NB4 (cell line): ENCODE measurements around the gene CAMTA1.

Source experiments
- CTCF ChIP-seq: IDR thresholded peaks from one replicate; pipeline ENCODE4 v1.5.1; 2012; ENCODE audit warnings: low read depth, low read length
- MYC ChIP-seq: IDR thresholded peaks from 2 replicates; pipeline ENCODE4 v1.6.1; 2011; ENCODE audit warnings: low read depth, low read length
- POLR2A ChIP-seq: IDR thresholded peaks from 2 replicates; pipeline ENCODE4 v1.6.1; 2011; ENCODE audit warnings: mild to moderate bottlenecking; ENCODE audit not compliant: insufficient read length; ENCODE audit errors: extremely low read depth
- TF ChIP-seq, protein P1 (sequence below): IDR thresholded peaks from 2 replicates; pipeline ENCODE4 v1.6.1; 2011; ENCODE audit warnings: low read depth, low read length

DNA sequence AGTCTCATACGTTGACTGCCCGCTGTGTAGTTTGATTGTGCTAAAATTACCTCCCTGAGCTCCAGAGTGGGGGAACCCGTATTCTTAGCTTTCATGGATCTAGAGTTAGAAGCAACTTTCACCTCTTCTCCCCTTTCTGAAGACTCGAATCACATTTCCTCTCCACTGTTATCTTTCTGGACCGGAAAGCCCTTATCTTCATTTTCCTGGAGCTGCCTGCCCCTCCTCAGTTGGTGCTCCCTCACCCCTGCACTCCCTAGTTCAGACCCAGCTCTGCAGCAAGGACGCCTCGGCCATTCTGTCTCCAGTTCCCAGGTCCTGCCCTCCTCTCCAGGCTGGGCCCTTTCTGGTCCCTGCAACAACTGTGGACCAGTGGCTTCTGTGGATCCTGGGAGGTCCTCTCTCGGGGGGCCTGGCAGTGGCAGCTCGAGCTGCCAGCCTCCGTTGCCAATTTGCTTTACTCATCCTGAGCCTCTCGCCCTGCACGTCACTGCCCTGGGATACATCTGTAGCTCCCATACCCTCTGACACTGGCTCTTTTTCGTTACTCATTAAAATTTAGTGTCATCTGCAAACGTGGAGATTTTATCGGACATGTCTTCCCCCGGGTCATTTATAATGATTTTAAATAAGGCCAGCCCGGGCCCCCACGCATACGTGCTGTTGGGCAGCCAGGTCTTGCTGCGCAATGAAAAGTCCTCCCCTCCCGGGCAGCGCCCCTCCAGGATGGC is 844.4 kb downstream of the CAMTA1 start:
- TF ChIP-seq, protein P1, sequence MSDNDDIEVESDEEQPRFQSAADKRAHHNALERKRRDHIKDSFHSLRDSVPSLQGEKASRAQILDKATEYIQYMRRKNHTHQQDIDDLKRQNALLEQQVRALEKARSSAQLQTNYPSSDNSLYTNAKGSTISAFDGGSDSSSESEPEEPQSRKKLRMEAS = no peak
- TF ChIP-seq CTCF = no peak
- no peak for TF ChIP-seq POLR2A
- TF ChIP-seq MYC = no peak
